SU-DHL-6 (cell line): ENCODE results near the gene COL25A1.

ENCODE experiments used
- H2AFZ ChIP-seq: fragments of 200-600 bp; sonication (generic); 2 replicates; pipeline ENCODE4 v1.6.1; 2014; ENCODE audit warnings: low read depth, mild to moderate bottlenecking, moderate library complexity, mixed read lengths, antibody characterized with exemption, low read length; ENCODE audit not compliant: severe bottlenecking
- H3F3A ChIP-seq: fragments of 200-600 bp; shearing (Covaris generic); 2 replicates; pipeline ENCODE4 v1.6.0; 2016; ENCODE audit warnings: antibody characterized with exemption, mild to moderate bottlenecking; ENCODE audit not compliant: insufficient read depth
- H3K27ac ChIP-seq: fragments of 200-600 bp; sonication (generic); 2 replicates; pipeline ENCODE4 v1.5.1; 2016; ENCODE audit warnings: low read depth, mild to moderate bottlenecking, low read length, moderate library complexity, mixed read lengths
- H3K27me3 ChIP-seq: fragments of 200-600 bp; sonication (generic), shearing (Covaris generic); 2 replicates; pipeline ENCODE4 v1.6.0; 2014; ENCODE audit warnings: mild to moderate bottlenecking, low read length
- H3K36me3 ChIP-seq: fragments of 200-600 bp; sonication (generic); 2 replicates; pipeline ENCODE4 v1.6.1; 2014; ENCODE audit warnings: mild to moderate bottlenecking, low read length, mixed read lengths
- H3K4me2 ChIP-seq: fragments of 300-600, 200-600 bp; shearing (Covaris generic), sonication (generic); 2 replicates; pipeline ENCODE4 v1.6.0; 2014; ENCODE audit warnings: low read length, low read depth, mild to moderate bottlenecking; ENCODE audit not compliant: poor library complexity, severe bottlenecking
- H3K4me3 ChIP-seq: fragments of 200-600 bp; sonication (generic); 2 replicates; pipeline ENCODE4 v1.5.1; 2014; ENCODE audit warnings: antibody characterized with exemption, low read length, mild to moderate bottlenecking, mixed read lengths; ENCODE audit not compliant: insufficient read depth, poor library complexity, severe bottlenecking
- H3K79me2 ChIP-seq: fragments of 200-600 bp; sonication (generic); 2 replicates; pipeline ENCODE4 v1.6.1; 2014; ENCODE audit warnings: mild to moderate bottlenecking, low read length, moderate library complexity; ENCODE audit not compliant: insufficient read depth
- H3K9ac ChIP-seq: fragments of 200-600 bp; sonication (generic); 2 replicates; pipeline ENCODE4 v1.7.0; 2014; ENCODE audit warnings: mild to moderate bottlenecking, low read length
- H3K9me2 ChIP-seq: fragments of 200-600 bp; sonication (generic); replicated peaks from 2 replicates; pipeline ENCODE4 v1.6.1; 2014; ENCODE audit warnings: low read length; ENCODE audit not compliant: insufficient read depth
- H3K9me3 ChIP-seq: fragments of 200-600 bp; sonication (generic); 2 replicates; pipeline ENCODE4 v1.6.1; 2014; ENCODE audit warnings: low read length, mixed read lengths; ENCODE audit not compliant: insufficient read depth
- H4K20me1 ChIP-seq: fragments of 200-600 bp; sonication (generic); 2 replicates; pipeline ENCODE4 v1.6.1; 2014; ENCODE audit warnings: low read depth, mild to moderate bottlenecking, antibody characterized with exemption, low read length, moderate library complexity, mixed read lengths
- EZH2phosphoT487 ChIP-seq: fragments of 200-600 bp; sonication (generic), shearing (Covaris generic); conservative IDR thresholded peaks from 2 replicates; pipeline ENCODE4 v1.6.1; 2018; ENCODE audit warnings: mild to moderate bottlenecking, antibody characterized with exemption, low read length, moderate library complexity, mixed read lengths
- TF ChIP-seq, protein P1 (sequence below): fragments of 200-600 bp; sonication (generic); IDR thresholded peaks from one replicate; pipeline ENCODE4 v1.5.1; 2017; ENCODE audit warnings: antibody characterized with exemption, mild to moderate bottlenecking, low read length, moderate library complexity; ENCODE audit not compliant: insufficient read depth, poor library complexity, severe bottlenecking

Gene COL25A1

DNA sequence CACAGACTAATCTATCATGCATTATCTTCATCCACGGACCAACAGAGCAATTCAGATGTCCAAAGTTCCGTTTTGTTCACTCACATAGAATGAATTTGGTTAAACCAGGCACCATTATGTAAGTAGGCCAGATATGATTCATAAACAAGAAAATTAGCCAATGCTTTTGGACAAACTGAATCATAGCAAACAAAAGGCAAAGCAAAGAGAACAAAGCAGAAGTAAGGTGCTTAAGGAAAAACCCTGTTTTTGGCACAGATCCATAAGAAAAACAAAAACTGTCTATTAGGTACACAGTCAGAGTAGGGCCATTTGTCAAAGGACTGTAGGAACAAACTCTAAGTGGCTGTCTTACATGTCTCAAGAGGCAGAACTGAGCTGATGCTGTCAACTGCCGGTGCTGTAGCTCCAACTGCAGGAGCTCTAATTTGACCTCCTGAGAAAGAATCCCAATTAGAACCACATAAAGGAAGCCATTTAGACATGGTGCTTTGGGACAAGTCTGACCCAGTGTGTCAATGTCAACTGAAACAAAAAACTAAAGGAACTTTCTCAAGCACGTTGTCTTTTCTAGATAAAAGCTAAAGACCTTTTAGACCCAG lies 146.7 kb downstream of the COL25A1 start:
- H2AFZ ChIP-seq = no peak overlapping the region
- no peak overlapping the region for H3K27ac ChIP-seq
- H4K20me1 ChIP-seq = no peaks in the 10 kb centered on the region

DNA sequence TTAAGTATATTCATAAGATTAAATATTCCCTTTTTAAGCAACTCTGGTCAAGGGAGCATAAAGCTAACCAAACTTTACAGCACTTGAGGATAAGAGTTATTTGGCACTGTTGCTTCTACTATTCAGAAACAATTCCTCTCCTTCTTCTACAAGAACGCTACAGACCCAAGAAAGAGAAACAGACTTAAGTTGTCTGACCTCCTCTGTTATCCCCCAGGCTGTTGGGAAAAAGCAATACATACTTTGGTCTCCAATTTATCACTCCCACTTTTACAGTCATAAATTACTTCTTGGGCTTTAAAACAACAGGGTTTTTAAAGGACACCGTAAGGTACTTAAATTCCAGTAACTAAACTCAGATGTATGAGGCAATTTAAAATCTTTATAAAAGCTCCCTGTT lies 147.4 kb downstream of the COL25A1 start:
- Histone ChIP-seq H3K36me3 (no peaks in the 10 kb centered on the region), H3K9me3 (no peaks in the 10 kb centered on the region), H2AFZ (no peak overlapping the region), H3K4me3 (no peak overlapping the region), H3K4me2 (no peak overlapping the region), H3K9ac (no peak overlapping the region), H3K9me2 (no peaks in the 10 kb centered on the region), H3K27ac (no peak overlapping the region), H4K20me1 (no peaks in the 10 kb centered on the region), H3F3A (no peaks in the 10 kb centered on the region), H3K79me2 (no peaks in the 10 kb centered on the region), H3K27me3 (no peaks in the 10 kb centered on the region)
- no peak for TF ChIP-seq EZH2phosphoT487
- TF ChIP-seq, protein P1, sequence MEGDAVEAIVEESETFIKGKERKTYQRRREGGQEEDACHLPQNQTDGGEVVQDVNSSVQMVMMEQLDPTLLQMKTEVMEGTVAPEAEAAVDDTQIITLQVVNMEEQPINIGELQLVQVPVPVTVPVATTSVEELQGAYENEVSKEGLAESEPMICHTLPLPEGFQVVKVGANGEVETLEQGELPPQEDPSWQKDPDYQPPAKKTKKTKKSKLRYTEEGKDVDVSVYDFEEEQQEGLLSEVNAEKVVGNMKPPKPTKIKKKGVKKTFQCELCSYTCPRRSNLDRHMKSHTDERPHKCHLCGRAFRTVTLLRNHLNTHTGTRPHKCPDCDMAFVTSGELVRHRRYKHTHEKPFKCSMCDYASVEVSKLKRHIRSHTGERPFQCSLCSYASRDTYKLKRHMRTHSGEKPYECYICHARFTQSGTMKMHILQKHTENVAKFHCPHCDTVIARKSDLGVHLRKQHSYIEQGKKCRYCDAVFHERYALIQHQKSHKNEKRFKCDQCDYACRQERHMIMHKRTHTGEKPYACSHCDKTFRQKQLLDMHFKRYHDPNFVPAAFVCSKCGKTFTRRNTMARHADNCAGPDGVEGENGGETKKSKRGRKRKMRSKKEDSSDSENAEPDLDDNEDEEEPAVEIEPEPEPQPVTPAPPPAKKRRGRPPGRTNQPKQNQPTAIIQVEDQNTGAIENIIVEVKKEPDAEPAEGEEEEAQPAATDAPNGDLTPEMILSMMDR = no peak

More for the DNA sequence above, 146.7 kb downstream of the COL25A1 start:
- H3K27me3 ChIP-seq = no peaks in the 10 kb centered on the region
- no peaks in the 10 kb centered on the region for H3K9me2 ChIP-seq
- no peaks in the 10 kb centered on the region for H3K36me3 ChIP-seq
- H3K4me2 ChIP-seq = no peak overlapping the region
- TF ChIP-seq, protein P1 = no peak
- TF ChIP-seq EZH2phosphoT487 = no peak
- H3K4me3 ChIP-seq = no peak overlapping the region
- H3F3A ChIP-seq = no peaks in the 10 kb centered on the region
- H3K79me2 ChIP-seq = no peaks in the 10 kb centered on the region
- H3K9me3 ChIP-seq = no peaks in the 10 kb centered on the region
- no peak overlapping the region for H3K9ac ChIP-seq

DNA sequence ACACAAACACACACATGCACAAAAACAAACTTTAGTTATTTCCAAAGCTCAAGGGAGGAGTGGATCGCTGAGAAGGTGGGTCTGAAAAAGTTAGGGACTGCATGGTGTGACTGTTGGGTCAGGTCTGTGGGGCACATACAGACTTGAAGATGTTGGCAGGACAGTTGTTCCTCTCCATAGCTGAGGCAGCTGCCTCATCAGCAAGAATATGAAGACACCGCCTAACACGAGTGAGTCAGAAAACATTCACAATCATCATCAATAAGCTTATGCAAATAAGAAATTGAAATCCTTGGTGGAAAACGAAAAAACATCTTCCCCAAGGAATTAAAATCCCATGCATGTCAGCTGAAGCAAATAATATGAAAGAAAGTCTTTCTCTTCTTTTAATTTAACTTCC lies 148.0 kb downstream of the COL25A1 start:
- no peak for TF ChIP-seq EZH2phosphoT487
- TF ChIP-seq, protein P1 = no peak
- Histone ChIP-seq H4K20me1 (no peaks in the 10 kb centered on the region), H3F3A (no peaks in the 10 kb centered on the region), H3K36me3 (no peaks in the 10 kb centered on the region), H3K4me2 (no peak overlapping the region), H3K9me3 (no peaks in the 10 kb centered on the region), H3K79me2 (no peaks in the 10 kb centered on the region), H3K4me3 (no peak overlapping the region), H3K27ac (no peak overlapping the region), H2AFZ (no peak overlapping the region), H3K9me2 (no peaks in the 10 kb centered on the region), H3K27me3 (no peaks in the 10 kb centered on the region), H3K9ac (no peak overlapping the region)
